HG03139 (cell line): ENCODE measurements around the gene NGDN.
"Not testable (repeated sequence)": the region's sequence is repeated elsewhere in the genome, so short reads cannot be mapped to it uniquely, and the experiment has no call there.

Experiments
- ATAC-seq: cut with Tn5 transposase; IDR thresholded peaks from one replicate; pipeline ENCODE4 v1.9.1; 2021; ENCODE audit not compliant: unreplicated experiment

Gene NGDN

GRCh38 chr14:23438101-23438971 lies 31.2 kb upstream of the NGDN start:
- no peak for ATAC-seq

DNA sequence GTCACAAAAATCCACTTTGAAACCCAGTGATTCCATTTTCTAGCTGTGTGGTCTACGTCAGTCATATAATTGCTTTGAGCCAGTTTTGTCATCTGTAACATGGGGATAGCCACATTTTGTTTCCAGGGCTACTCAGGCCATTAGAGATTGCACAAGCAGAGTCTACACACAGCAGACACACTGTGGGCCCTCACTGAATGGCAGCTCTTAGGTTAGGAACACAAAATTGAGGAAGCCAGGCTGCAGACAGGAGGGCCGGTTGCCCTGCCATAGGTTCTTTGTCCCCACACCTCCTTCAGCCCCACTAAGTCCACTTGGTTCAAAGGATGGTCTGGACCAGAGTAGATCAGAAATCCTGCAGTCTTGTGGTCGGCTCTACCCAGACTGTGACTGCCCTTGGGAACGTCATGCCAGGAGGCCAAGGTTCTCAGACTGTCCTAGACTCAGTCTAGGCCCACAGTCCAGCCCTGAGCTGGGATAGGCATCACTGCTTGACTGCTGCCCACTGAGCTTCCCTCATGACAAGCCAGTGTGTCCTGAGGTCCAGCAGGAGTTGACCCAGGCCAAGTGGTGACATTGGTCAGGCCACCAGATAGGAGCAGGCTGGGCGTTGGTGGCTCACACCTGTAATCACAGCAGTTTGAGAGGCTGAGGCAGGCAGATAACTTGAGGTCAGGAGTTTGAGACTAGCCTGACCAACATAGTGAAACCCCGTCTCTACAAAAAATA lies 30.2 kb upstream of the NGDN start:
- ATAC-seq, result no peak

GRCh38 chr14:23441076-23441475 lies 28.4 kb upstream of the NGDN start:
- no peak for ATAC-seq

DNA sequence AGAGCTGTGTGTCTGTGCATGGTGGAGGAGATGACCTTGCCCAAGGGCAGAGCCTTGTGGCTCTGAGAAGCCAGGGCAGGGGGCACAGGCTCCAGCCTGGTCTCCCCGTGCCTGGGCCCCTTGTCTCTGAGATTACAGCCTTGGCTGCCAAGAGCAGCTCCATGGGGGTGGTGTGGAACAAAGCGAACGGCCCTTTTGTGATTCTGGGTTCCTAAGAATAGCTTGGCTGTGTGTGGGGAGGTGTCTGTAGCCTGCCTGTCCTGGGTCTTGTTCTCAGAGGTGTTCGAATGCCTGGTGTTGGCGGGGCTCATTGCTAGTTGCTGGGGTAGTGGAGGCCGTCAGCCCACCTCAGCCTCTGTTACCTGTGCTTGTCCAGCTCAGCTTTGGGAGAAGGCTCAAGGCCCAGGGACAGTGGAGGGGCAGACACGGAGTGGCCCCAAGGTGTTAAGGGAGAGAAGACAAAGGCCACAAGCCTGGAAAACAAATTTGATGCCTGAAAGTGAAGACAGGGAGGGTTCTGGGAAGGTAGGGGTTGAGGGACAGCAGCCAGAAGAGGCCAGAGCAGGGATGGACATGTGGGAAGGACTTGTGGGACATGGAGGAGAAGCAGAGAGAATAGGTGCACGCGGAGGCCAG lies 26.7 kb upstream of the NGDN start:
- no peak for ATAC-seq

GRCh38 chr14:23443411-23443812 lies 26.1 kb upstream of the NGDN start:
- ATAC-seq, result no peak

- ATAC-seq, result no peak
Measured at GRCh38 chr14:23443881-23444280, 25.6 kb upstream of the NGDN start.

GRCh38 chr14:23444314-23444713 lies 25.2 kb upstream of the NGDN start:
- no peak for ATAC-seq

- ATAC-seq, result no peak
Measured at GRCh38 chr14:23445773-23446172, 23.7 kb upstream of the NGDN start.

DNA sequence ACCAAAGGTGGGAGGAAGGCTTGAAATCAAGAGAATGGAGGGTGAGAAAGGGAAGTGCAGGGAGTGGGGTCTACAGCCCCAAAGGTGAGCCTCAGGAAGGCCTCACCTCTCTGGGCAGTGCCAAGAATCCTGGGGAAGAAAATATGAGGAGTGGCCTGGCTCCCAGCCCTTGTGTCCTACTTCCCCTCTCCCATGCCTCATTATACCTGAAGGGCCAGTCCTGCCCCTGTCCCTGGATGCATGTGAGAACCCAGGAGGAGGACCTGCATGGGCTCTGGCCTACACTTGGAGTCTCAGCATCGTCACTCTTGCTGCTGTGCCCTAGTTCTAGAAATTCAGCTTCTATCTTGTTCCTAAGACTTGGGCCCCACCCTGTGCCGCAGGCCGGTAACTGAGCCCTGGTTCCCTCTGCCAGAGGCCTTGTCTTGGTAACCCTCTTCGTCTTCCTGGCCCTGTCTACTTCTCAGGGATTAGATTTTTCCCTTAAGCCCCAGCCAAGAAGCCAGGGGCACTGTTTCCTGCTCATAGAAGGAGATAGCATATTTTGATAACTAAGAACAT lies 23.1 kb upstream of the NGDN start:
- ATAC-seq, result no peak

DNA sequence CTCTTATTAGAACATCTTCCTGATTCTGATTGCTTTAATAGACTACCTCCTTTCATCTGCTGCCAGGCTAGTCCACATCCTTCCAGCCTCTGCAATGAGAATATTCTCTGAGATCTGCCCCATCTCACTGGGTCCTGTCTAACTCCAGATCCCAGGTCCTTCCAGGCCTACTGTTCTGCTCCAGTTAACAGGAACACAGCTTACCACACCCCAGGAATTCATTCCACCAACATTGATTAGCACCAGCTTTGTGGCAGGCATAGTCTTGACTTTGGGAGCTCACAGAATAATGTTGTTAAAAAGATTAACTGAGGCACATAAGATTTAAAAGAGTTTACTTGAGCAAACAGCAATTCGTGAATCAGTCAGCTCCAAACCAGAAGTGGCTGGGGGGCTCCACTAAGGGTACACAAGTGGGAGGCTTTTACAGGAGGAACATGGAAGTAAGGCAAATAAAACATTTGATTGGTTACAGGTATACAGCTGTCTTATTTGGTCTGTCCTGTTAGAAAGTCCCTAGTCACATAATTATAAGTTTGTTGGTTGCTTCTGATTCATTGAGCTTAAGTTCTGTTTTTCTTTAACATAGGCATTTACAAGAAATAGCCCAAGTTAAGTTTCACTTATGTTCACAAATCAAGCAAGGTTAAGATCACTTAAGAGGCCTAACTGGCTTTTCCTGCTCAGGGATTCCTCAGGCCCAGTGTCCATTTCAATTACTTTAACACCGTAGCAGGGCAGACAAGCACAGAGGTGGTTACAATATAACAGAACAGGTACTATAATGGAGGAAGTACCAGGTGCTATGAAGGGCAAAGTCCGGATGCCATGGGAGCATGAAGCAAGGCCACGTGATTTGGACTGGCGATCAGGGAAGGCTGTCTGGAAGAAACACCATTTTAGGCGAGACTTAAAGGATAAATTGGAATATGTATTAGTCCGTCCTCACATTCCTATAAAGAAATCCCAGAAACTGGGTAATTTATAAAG lies 21.8 kb upstream of the NGDN start:
- no peak for ATAC-seq

GRCh38 chr14:23449314-23449713 lies 20.2 kb upstream of the NGDN start:
- no peak for ATAC-seq

DNA sequence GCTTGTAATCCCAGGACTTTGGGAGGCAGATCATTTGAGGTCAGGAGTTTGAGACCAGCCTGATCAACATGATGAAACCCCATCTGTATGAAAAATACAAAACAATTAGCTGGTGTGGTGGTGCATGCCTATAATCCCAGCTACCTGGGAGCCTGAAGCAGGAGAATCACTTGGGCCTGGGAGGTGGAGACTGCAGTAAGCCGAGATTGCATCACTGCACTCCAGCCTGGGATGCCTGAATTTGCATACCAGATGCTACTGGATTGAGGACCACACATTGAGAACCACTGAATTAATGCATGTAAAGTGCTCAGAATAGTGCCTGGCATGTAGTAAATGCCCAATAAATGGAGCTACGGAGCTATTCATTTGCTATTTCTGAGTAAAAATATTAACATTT lies 19.1 kb upstream of the NGDN start:
- no peak for ATAC-seq

DNA sequence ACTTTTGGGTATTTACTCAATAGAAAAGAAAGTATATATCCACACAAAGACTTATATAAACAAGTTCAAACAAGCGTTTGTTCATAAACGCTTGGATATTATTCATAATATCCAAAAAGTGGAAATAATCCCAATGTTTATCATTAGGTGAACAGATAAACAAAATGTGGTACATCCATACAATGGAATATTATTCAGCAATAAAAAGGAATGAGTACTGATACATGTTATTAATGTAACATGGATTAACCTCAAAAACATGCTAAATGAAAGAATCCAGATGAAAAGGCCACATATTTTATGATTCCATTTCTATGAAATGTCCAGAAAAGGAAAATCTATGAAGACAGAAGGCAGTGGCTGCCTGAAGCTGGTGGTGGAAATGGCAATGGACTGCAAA lies 17.3 kb upstream of the NGDN start:
- ATAC-seq, result no peak

- no peak for ATAC-seq
Measured at GRCh38 chr14:23454445-23454856, 15.1 kb upstream of the NGDN start.

DNA sequence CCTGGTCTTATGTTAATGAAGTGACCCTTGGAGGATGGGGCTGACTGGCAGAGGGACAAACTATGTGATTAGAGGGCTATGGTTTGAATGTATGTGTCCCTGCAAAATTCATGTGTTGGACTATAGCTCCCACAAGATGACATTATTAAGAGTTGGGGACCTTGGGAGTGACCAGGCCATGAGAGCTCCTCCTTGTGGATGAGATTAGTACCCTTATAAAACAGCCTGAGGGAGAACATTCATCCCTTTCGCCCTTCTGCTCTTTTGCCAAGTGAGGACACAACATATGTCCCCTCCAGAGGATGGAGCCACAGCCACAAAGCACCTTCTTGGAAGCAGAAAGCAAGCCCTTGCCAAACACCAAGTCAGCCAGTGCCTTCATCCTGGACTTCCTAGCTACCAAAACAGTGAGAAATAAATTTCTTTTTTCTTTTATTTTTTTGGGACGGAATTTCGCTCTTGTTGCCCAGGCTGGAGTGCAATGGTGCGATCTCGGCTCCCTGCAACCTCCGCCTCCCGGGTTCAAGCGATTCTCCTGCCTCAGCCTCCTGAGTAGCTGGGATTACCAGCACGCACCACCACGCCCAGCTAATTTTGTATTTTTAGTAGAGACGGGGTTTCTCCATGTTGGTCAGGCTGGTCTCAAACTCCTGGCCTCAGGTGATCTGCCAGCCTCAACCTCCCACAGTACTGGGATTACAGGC lies 12.5 kb upstream of the NGDN start:
- not testable (repeated sequence) for ATAC-seq

DNA sequence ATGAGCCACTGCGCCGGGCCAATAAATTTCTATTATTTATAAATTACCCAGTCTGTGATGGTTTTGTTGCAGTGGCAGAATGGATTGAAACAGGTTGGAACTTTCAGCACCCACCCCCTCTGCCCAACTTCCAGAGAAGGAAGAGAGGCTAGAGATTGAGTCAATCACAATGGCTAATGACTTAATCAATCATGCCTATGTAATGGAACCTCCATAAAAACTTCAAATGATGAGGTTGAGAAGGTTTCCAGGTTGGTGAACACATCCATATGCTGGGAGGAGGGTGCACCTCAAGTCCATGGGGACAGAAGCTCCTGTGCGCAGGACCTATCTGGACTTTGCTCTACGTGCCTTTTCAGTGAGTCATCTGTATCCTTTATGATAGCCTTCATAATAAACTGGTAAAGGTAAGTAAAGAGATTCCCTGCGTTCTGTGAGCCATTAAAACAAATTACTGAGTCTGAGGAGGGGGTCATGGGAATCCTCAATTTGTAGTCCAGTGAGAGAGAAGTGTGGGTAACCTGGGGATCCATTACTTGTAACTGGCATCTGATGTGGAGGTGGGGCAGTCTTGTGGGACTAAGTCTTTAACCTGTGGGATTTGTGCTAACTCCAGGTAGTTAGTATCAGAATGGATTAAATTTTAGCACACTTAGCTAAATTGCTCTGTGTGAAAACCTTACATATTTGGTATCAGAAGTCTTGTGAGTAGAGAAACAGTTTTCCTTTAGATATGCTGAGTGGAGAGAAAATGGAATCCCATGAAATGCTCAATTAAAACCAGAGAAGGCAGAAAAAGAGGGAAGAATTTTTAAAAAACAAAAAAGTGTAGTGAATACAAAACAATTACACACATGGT lies 11.7 kb upstream of the NGDN start:
- no peak for ATAC-seq

DNA sequence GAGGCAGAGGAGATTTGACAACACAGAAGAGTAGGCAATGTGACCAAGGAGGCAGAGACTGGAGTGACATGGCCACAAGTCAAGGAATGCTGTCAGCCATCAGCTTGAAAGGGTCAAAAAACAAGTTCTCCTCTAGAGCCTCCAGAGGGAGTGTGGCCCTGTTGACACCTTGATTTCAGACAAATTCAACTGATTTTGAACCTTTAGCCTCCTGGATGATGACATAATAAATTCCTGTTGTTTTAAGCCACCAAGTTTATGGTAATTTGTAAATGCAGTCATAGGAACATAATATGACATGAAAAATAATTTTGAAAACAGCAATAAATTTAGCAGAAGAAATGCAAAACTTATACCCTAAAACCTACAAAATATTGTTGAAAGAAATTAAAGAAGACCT lies 8.5 kb upstream of the NGDN start:
- no peak for ATAC-seq

- no peak for ATAC-seq
Measured at GRCh38 chr14:23464700-23465099, 4.8 kb upstream of the NGDN start.

DNA sequence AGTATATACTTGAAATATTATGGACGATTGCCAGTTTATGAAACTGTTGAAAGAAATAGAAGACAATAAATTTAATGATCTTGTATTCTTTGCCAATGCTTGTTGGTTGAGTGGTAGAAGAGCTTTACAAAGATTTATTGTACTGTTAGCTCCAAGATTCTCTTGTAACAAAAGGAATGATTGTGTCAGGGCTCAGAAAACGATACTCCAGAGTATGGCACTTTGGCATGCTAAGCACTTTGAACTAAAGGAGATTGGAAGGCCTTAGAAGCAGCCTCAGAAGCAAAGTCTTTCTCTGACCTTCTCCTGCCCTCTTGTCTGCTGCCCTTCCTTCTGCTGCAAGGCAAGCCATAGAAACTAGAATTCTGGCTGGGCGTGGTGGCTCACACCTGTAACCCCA lies 4.2 kb upstream of the NGDN start:
- no peak for ATAC-seq
